HL-60 (cell line): Measurements from ENCODE around the gene RAB25.
A peak's percentile ranks its signal among the peaks of the same experiment; 100 is the strongest.

Source experiments
- DNase-seq, 2 experiments: peaks; one replicate each; pipeline ENCODE4 v3.0.0-alpha.2; 2010 to 2020; ENCODE audit warnings: low read depth in 1 of 2, low spot score in 1 of 2
- H3K27ac ChIP-seq: fragments of 250-450 bp; sonication (Bioruptor Pico); replicated peaks from 2 replicates; pipeline ENCODE4 v1.5.1; 2020; ENCODE audit warnings: mild to moderate bottlenecking, moderate library complexity
- H3K27me3 ChIP-seq: fragments of 250-450 bp; sonication (Bioruptor Pico); 2 replicates; pipeline ENCODE4 v1.5.1; 2021; ENCODE audit warnings: mild to moderate bottlenecking, moderate library complexity; ENCODE audit not compliant: insufficient read depth, poor library complexity, severe bottlenecking
- H3K4me3 ChIP-seq: replicated peaks from 2 replicates; pipeline ENCODE4 v1.5.1; 2011; ENCODE audit warnings: mild to moderate bottlenecking, control low read depth, low read length; ENCODE audit not compliant: insufficient read depth
- CTCF ChIP-seq: IDR thresholded peaks from one replicate; pipeline ENCODE4 v1.5.1; 2011; ENCODE audit warnings: low read length, control low read depth, inconsistent platforms; ENCODE audit not compliant: insufficient read depth
- GABPA ChIP-seq: IDR thresholded peaks from 2 replicates; pipeline ENCODE4 v1.6.1; 2012; ENCODE audit warnings: low read depth
- POLR2AphosphoS5 ChIP-seq: IDR thresholded peaks from 2 replicates; pipeline ENCODE4 v1.6.1; 2012; ENCODE audit warnings: low read depth
- REST ChIP-seq: IDR thresholded peaks from 2 replicates; pipeline ENCODE4 v1.6.1; 2012; ENCODE audit warnings: low read depth; ENCODE audit not compliant: insufficient replicate concordance
- SPI1 ChIP-seq: IDR thresholded peaks from 2 replicates; pipeline ENCODE4 v1.6.1; 2012; ENCODE audit warnings: low read depth, mild to moderate bottlenecking, borderline replicate concordance

RAB25 gene

GRCh38 chr1:156111355-156111962 lies 50.5 kb downstream of the RAB25 start:
- Histone ChIP-seq H3K4me3 (no peak overlapping the region), H3K27me3 (no peaks in the 10 kb centered on the region), H3K27ac (no peak overlapping the region)
- no peak for TF ChIP-seq POLR2AphosphoS5
- TF ChIP-seq SPI1 = no peak
- TF ChIP-seq GABPA = no peak
- TF ChIP-seq CTCF = no peak
- TF ChIP-seq REST = no peak
- no peak for DNase-seq

GRCh38 chr1:156112276-156113137 lies 51.5 kb downstream of the RAB25 start:
- no peak for DNase-seq
- Histone ChIP-seq H3K27ac (no peak overlapping the region), H3K27me3 (no peaks in the 10 kb centered on the region), H3K4me3 (no peak overlapping the region)
- no peak for TF ChIP-seq GABPA
- TF ChIP-seq REST = no peak
- no peak for TF ChIP-seq CTCF
- no peak for TF ChIP-seq POLR2AphosphoS5
- TF ChIP-seq SPI1 = no peak

GRCh38 chr1:156113282-156113950 lies 52.5 kb downstream of the RAB25 start:
- Histone ChIP-seq H3K27ac (peak overlapping the region; percentile 63; the same call in 1 of the 2 replicates), H3K27me3 (no peaks in the 10 kb centered on the region), H3K4me3 (no peak overlapping the region)
- no peak for DNase-seq
- TF ChIP-seq CTCF (no peak), GABPA (no peak), POLR2AphosphoS5 (no peak), SPI1 (no peak), REST (no peak)
